CD4-positive, alpha-beta T cell treated with Interleukin-4 for 4 hours (primary cell): Measurements from ENCODE around the gene TLR1.
"Not testable (repeated sequence)": the region's sequence is repeated elsewhere in the genome, so short reads cannot be mapped to it uniquely, and the experiment has no call there.

Experiments
- DNase-seq: peaks from one replicate; pipeline ENCODE4 v3.0.0-alpha.2; 2020

Gene TLR1

GRCh38 chr4:38774181-38774955 is 30.2 kb downstream of the TLR1 start:
- DNase-seq = no peak

GRCh38 chr4:38770281-38770680 is 34.3 kb downstream of the TLR1 start:
- not testable (repeated sequence) for DNase-seq

GRCh38 chr4:38769857-38770256 is 34.7 kb downstream of the TLR1 start:
- DNase-seq = no peak

- DNase-seq = no peak
These were observed 35.1 kb downstream of the TLR1 start for GRCh38 chr4:38769441-38769840.

GRCh38 chr4:38768968-38769394 is 35.6 kb downstream of the TLR1 start:
- no peak for DNase-seq

GRCh38 chr4:38766940-38767339 is 37.7 kb downstream of the TLR1 start:
- not testable (repeated sequence) for DNase-seq

- no peak for DNase-seq
These were observed 39.2 kb downstream of the TLR1 start for GRCh38 chr4:38765382-38765781.

- no peak for DNase-seq
These were observed 40.3 kb downstream of the TLR1 start for GRCh38 chr4:38764277-38764676.

GRCh38 chr4:38762560-38762959 is 42.0 kb downstream of the TLR1 start:
- DNase-seq = no peak

GRCh38 chr4:38759790-38760122 is 44.8 kb downstream of the TLR1 start:
- no peak for DNase-seq

GRCh38 chr4:38759113-38759789 is 45.3 kb downstream of the TLR1 start:
- peak; percentile 70 for DNase-seq

- DNase-seq = peak; percentile 16
These were observed 46.5 kb downstream of the TLR1 start for GRCh38 chr4:38757945-38758600.

- no peak for DNase-seq
These were observed 51.4 kb downstream of the TLR1 start for GRCh38 chr4:38752941-38753806.

- no peak for DNase-seq
These were observed 52.1 kb downstream of the TLR1 start for GRCh38 chr4:38752372-38752940.

- DNase-seq = no peak
These were observed 53.1 kb downstream of the TLR1 start for GRCh38 chr4:38751341-38752010.

- no peak for DNase-seq
These were observed 55.3 kb downstream of the TLR1 start for GRCh38 chr4:38749336-38749735.

- no peak for DNase-seq
These were observed 57.0 kb downstream of the TLR1 start for GRCh38 chr4:38747629-38748028.
